ENCODE measurements around the gene TCF3. TPM values are rescaled to one million over a fixed set of nuclear protein-coding genes. Genes with fewer than 3 reads are reported as not detected.

Gene TCF3
- polyA plus RNA-seq, 1 donor (not counting 4 experiments of a cell fraction or from before 2014, with no cell fraction given) = 40.0 TPM

DNA sequence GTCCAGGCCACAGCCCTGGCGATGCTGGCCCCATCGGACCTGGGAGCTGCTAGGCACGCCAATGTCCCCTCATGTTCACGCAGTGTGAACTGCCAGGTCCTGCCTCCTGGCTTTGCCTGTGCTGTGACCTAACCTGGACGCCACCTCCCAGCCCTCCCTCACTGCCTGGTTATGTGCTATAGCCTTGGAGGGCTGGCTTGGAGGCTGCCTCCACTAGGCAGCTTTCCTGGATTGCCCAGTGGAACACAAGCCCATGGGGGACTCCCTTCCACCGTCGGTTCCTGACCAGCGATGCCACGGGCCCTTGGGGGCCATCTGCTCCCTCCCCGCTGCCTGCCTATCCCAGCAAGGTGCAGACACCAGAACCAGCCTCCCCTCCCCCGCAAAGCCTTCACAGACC, 31.9 kb downstream of the TCF3 start:
- Histone ChIP-seq H2AFZ (ENCODE audit: control insufficient read depth, low read length) (no peak overlapping the region), H3K4me1 (ENCODE audit: control insufficient read depth, extremely low read depth, insufficient read depth, low read length) (no peaks in the 10 kb centered on the region), H3K9ac (ENCODE audit: control insufficient read depth, extremely low read depth, insufficient read depth, low read length) (no peak overlapping the region), H3K79me2 (ENCODE audit: control insufficient read depth, insufficient read depth, low read length) (no peaks in the 10 kb centered on the region), H3K27me3 (ENCODE audit: control insufficient read depth, extremely low read depth, insufficient read depth, low read length) (no peaks in the 10 kb centered on the region), H3K4me3 (ENCODE audit: control insufficient read depth in 2 of 3, extremely low read depth in 1 of 3, insufficient read depth in 2 of 3, low read depth in 1 of 3, low read length in 3 of 3) (no peak overlapping the region), H3K9me1 (ENCODE audit: control insufficient read depth, extremely low read depth, insufficient read depth, low read length) (no peaks in the 10 kb centered on the region), H3K36me3 (ENCODE audit: control insufficient read depth in 2 of 2, extremely low read depth in 1 of 2, insufficient read depth in 2 of 2, low read length in 2 of 2) (peaks cover 24 to 28% of the 10 kb centered on the region in 2 experiments), H3K9me3 (ENCODE audit: control insufficient read depth, low read depth, low read length) (no peaks in the 10 kb centered on the region), H4K20me1 (ENCODE audit: control insufficient read depth, extremely low read depth, insufficient read depth, low read length) (no peaks in the 10 kb centered on the region), H3K27ac (ENCODE audit: control insufficient read depth, insufficient read depth, low read length) (no peak overlapping the region), H3K4me2 (ENCODE audit: control insufficient read depth, extremely low read depth, insufficient read depth, low read depth, low read length) (no peak overlapping the region)
- TF ChIP-seq, protein P1, sequence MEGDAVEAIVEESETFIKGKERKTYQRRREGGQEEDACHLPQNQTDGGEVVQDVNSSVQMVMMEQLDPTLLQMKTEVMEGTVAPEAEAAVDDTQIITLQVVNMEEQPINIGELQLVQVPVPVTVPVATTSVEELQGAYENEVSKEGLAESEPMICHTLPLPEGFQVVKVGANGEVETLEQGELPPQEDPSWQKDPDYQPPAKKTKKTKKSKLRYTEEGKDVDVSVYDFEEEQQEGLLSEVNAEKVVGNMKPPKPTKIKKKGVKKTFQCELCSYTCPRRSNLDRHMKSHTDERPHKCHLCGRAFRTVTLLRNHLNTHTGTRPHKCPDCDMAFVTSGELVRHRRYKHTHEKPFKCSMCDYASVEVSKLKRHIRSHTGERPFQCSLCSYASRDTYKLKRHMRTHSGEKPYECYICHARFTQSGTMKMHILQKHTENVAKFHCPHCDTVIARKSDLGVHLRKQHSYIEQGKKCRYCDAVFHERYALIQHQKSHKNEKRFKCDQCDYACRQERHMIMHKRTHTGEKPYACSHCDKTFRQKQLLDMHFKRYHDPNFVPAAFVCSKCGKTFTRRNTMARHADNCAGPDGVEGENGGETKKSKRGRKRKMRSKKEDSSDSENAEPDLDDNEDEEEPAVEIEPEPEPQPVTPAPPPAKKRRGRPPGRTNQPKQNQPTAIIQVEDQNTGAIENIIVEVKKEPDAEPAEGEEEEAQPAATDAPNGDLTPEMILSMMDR (optimal IDR thresholded peaks at IDR 0.05 in 1 of 3, IDR thresholded peaks at IDR 0.05 in 1 of 3, conservative IDR thresholded peaks at IDR 0.05 in 1 of 3; ENCODE audit: extremely low read depth in 1 of 3, insufficient read depth in 2 of 3, low read length in 3 of 3) = no peak
- TF ChIP-seq EZH2 (IDR thresholded peaks at IDR 0.05; ENCODE audit: low read length) = no peak
- DNase-seq (ENCODE audit: low read depth, low spot score) (no peak), FAIRE-seq (no peak)
- dilution Hi-C loops (cut with MboI; ENCODE audit: extremely low pct_ligation_motif_present, low sequenced_read_pairs) = no loop called here

DNA sequence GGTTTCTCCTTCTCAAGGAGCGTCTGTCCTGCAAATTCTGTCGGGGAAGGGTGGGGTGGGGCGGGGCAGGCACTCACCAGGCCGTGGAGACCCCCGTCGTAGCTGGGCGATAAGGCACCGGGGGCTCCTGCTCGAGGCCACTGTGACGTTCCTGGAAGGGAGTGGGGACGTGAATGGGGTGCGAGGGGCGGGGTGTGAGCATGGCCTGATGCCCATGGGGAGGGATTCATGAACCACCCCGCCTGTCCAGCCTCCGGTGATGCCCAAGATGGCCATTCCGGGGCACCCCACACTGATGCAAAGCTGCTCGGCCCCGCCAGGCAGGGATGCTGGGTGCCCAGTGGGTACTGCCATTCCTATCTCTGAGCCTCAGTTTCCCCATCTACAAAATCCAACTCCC, 32.7 kb downstream of the TCF3 start:
- no peak for TF ChIP-seq EZH2 (IDR thresholded peaks at IDR 0.05; ENCODE audit: low read length)
- TF ChIP-seq, protein P1 (optimal IDR thresholded peaks at IDR 0.05 in 1 of 3, IDR thresholded peaks at IDR 0.05 in 1 of 3, conservative IDR thresholded peaks at IDR 0.05 in 1 of 3; ENCODE audit: extremely low read depth in 1 of 3, insufficient read depth in 2 of 3, low read length in 3 of 3) = no peak
- H3K4me2 ChIP-seq (ENCODE audit: control insufficient read depth, extremely low read depth, insufficient read depth, low read depth, low read length) = no peak overlapping the region
- no peaks in the 10 kb centered on the region for H3K79me2 ChIP-seq (ENCODE audit: control insufficient read depth, insufficient read depth, low read length)
- no peak overlapping the region for H3K4me3 ChIP-seq (ENCODE audit: control insufficient read depth in 2 of 3, extremely low read depth in 1 of 3, insufficient read depth in 2 of 3, low read depth in 1 of 3, low read length in 3 of 3)
- DNase-seq (ENCODE audit: low read depth, low spot score) (no peak), FAIRE-seq (no peak)
- dilution Hi-C loops (cut with MboI; ENCODE audit: extremely low pct_ligation_motif_present, low sequenced_read_pairs) = no loop called here
- no peaks in the 10 kb centered on the region for H3K4me1 ChIP-seq (ENCODE audit: control insufficient read depth, extremely low read depth, insufficient read depth, low read length)
- H3K27me3 ChIP-seq (ENCODE audit: control insufficient read depth, extremely low read depth, insufficient read depth, low read length) = no peaks in the 10 kb centered on the region
- no peak overlapping the region for H2AFZ ChIP-seq (ENCODE audit: control insufficient read depth, low read length)
- H4K20me1 ChIP-seq (ENCODE audit: control insufficient read depth, extremely low read depth, insufficient read depth, low read length) = no peaks in the 10 kb centered on the region
- peaks cover 30 to 33% of the 10 kb centered on the region in 2 experiments for H3K36me3 ChIP-seq (ENCODE audit: control insufficient read depth in 2 of 2, extremely low read depth in 1 of 2, insufficient read depth in 2 of 2, low read length in 2 of 2)
- no peak overlapping the region for H3K9ac ChIP-seq (ENCODE audit: control insufficient read depth, extremely low read depth, insufficient read depth, low read length)
- no peaks in the 10 kb centered on the region for H3K9me1 ChIP-seq (ENCODE audit: control insufficient read depth, extremely low read depth, insufficient read depth, low read length)
- H3K9me3 ChIP-seq (ENCODE audit: control insufficient read depth, low read depth, low read length) = no peaks in the 10 kb centered on the region
- H3K27ac ChIP-seq (ENCODE audit: control insufficient read depth, insufficient read depth, low read length) = no peak overlapping the region

All from keratinocyte (primary cell).